ENCODE results near the gene MYOT.

DNA sequence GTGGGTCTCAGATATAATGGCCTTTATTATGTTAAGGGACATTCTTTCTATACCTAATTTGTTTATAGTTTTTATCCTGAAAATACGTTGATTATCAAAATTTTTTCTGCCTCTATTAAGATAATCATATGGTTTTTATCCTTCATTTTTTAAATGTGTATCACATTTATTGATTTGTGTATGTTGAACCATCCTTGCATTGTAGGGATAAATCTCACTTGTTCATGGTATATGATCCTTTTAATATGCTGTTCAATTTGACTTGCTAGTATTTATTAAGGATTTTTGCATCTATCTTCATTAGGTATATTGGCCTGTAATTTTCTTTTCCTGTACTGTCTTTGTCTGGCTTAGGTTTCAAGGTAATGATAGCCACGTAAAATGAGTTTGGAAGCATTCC lies 47.1 kb downstream of the MYOT start:
- TF ChIP-seq, protein P1, sequence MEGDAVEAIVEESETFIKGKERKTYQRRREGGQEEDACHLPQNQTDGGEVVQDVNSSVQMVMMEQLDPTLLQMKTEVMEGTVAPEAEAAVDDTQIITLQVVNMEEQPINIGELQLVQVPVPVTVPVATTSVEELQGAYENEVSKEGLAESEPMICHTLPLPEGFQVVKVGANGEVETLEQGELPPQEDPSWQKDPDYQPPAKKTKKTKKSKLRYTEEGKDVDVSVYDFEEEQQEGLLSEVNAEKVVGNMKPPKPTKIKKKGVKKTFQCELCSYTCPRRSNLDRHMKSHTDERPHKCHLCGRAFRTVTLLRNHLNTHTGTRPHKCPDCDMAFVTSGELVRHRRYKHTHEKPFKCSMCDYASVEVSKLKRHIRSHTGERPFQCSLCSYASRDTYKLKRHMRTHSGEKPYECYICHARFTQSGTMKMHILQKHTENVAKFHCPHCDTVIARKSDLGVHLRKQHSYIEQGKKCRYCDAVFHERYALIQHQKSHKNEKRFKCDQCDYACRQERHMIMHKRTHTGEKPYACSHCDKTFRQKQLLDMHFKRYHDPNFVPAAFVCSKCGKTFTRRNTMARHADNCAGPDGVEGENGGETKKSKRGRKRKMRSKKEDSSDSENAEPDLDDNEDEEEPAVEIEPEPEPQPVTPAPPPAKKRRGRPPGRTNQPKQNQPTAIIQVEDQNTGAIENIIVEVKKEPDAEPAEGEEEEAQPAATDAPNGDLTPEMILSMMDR (IDR thresholded peaks at IDR 0.05), result no peak
- TF ChIP-seq POLR2AphosphoS5 (IDR thresholded peaks at IDR 0.05), result no peak
